ENCODE results near the gene CLN5.

The CLN5 gene

DNA sequence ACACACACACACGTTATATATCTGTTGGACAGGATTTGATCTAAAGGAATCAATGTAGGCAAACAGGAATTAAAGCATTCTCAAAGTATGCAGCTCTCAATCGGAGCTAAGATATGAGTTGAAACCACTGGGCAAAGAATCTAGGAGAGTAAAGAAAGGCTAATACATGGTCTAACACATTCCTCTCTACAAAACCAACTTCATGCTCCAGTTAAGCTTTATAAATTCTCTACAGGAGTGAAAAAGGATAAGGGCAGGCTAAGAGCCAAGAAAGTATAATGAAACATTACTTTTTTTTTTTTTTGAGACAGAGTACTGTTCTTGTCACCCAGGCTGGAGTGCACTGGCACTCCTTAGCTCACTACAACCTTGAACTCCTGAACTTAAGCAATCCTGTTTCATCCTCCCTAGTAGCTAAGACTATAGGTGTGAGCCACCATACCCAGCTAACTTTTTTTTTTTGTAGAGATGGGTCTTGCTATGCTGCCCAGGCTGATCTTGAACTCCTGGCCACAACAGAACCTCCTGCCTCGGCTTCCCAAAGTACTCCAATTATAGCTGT lies 24.5 kb downstream of the CLN5 start:
- in situ Hi-C loops (cut with HindIII; ENCODE audit: low sequenced_read_pairs) = no loop called here

DNA sequence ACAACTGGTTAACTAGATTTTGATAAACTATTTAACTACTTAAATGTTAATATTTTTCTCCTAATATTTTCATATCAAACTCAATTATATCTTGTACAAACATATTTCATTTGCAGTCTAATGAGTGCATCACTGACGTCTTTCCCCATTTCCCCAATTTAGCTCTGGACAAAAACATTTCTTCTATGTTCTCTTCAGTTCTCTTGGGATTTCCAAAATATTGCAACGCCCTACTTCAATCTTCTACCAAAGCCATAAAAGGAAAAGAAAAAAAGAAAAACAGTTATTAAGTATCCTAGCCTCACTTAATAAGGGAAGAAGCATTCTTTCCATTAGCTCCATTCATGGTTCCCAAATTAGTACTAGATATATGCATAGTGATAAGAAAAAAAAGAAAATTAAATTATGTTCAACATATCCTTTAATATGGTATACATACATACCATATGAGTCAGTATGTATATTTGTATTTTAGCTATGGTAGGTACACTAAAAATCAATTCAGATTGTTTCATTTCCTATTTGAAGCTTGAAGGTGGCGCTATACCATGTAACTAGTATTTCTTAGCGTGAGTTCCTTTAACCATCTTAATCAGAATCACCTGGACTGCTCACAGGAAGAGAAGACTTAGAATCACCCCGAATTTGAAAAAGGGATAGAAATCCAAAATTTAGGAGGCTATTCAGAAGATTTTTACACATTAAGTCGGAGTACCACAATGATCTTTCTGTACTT lies 25.2 kb downstream of the CLN5 start:
- in situ Hi-C loops (cut with HindIII; ENCODE audit: low sequenced_read_pairs) = no loop called here

DNA sequence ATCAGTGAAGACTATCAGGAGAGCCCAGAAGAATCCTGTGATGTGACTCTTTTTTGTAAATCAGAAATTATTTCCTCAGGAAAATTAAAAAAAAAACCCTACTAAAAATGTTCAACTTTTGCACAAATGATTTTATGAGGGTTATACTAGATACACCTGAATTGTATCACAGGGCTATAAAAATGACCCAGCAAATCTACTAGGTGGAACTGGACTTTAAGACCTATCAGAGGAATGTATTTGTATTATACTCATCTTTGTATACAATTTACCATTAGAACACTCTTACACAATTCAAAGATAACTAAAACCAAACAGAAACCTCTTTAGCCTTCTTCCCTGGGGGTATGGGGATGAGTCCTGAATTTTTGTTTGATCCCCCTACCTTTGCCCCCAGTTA lies 27.9 kb downstream of the CLN5 start:
- in situ Hi-C loops (cut with HindIII; ENCODE audit: low sequenced_read_pairs) = no loop called here

DNA sequence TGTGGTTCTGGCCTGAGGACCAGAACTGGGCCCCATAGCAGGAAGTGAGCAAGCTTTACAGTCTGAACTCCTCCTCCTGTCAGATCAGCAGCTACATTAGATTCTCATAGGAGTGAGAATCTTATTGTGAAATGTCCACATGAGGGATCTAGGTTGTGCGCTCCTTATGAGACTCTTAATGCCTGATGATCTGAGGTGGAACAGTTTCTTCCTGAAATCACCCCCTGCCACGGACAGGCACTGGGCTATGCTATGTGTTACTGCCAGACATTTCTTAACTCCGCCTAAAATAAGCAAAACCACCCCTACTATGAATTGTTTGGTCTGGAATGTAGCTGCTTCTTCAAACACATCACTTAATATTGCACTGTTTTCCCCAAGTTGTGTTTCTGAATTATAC lies 30.5 kb downstream of the CLN5 start:
- in situ Hi-C loops (cut with HindIII; ENCODE audit: low sequenced_read_pairs) = no loop called here

DNA sequence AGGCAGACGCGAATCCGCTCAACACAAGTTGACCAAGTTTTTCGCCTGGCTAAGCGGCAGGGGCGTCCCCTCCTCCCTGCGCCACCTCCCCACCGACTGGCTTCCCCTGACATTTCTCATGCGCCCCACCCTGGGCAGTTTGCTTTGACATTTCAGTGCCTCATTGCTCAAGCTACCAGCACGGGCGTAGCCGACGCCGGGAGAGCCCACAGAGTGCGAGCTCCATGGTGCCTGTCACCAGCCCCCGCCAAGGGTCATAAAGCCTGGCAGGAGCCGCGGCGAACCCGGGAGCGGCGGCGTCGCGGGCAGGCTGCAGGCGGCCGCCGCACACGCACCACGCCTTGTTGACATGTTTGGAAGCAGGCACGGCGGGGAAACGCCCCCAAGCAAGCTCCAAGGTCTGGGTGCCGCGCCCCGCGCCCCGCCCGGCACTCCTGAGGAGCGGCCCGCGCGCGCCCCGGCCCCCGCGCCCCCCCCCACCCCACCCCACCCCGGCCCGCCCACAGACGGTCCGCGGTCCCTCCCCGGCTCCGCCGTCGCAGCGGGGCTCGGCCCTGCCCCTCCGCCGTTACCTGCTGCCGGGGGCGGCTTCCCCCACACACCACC lies 34.5 kb downstream of the CLN5 start:
- in situ Hi-C loops (cut with HindIII; ENCODE audit: low sequenced_read_pairs) = no loop called here

DNA sequence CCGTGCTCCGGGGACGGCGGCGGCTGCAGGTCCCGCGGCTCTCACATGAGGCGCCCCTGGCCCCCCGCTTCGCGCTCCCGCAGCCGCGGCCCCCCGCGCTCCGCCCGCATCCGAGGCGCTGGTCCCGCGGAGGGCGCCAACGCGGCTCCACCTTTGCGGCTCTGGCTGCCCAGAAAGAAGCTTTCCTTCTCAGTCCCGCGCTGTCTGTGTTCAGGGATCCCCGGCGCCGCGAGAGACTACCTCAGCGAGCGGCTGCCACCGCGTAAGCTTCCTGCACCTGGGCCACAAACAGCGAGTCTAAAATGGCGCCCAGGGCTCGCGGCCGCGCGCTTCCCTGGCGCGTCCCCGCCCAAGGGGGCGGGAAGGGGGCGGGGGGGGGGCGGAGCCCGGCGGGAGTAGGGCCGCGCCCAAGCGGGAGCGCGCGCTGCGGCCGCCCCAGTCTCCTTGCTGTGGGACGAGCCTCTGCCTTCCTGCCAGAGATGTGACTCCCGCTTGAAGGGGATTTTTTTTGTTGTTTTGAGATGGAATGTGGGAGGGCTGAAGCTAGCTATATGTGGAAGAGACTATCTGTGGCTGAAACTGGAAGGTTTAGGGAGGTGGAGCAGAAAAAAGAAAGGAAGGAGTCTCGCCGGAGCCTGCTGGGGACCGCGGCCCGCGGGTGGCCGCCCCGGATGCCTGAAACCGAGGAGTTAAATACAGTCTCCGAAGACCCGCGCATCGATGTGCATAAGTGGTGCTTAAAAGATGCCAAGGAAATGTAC lies 35.2 kb downstream of the CLN5 start, which contains the start of gene FBXL3:
TSS of gene FBXL3 (minus strand) at position 299 of the 761 bp plus-strand sequence. CDS start 5,299 bp downstream, outside the sequence.
- in situ Hi-C loops (cut with HindIII; ENCODE audit: low sequenced_read_pairs) = no loop called here

DNA sequence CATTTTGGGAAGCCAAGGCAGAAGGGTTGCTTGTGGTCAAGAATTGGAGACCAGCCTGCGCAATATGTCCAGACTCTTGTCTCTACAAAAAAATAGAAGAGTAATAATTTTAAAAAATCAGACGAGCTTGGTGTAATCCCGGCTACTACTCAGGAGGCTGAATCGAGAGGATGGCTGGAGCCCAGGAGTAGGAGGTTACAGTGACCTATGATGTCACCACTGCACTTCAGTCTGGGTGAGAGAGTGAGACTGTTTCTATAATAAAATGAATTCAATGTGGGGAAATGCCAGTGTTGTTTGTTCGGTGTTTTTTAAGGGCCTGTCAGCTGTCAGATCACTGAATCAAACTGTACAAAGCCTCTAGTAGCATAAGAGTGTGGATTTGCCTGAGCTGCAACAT lies 36.3 kb downstream of the CLN5 start:
- in situ Hi-C loops (cut with HindIII; ENCODE audit: low sequenced_read_pairs) = no loop called here

DNA sequence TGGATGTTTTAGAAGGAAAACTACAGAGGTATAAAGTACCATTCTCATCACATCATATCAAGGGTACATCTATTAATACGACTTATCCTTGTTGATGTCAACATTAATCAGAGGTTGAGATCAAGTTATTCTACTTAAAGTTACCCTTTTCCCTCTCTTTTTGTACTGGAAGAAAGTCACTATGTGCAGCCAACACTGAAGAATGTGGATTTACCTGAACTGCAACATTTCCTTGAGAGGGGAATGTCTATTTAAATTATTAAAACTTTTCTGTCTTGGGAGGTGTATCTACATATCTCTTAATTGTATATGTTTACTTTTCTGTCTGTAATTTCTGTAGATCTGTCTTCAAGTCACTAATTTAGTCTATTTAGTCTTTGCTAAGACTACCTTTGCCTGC lies 37.6 kb downstream of the CLN5 start:
- in situ Hi-C loops (cut with HindIII; ENCODE audit: low sequenced_read_pairs) = no loop called here

DNA sequence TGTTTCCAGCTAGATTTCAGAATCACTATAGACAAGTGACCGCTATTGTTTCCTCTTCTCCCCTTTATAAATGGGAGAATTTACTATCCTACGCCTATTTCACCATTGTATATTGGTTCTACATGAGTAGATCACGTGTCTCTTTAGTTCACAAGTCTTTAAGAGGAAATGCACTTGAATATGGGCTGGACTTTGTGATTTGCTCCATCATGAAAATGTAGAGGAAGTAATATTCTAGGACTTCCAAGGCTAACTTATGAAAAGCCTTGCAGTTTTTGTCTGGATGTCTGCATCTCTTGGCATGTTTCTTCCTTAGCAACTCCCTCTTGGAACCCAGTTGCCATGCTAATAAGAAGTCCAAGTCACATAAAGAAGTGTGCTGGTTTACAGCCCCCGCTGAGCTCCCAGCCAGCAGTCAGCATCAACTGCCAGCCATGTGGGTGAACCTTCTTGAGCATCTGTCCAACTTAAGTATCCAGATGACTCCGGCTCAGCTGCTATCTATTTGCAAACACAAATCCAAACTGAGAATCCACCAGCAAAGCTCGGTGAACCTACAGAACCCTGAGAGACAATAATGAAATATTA lies 39.9 kb downstream of the CLN5 start:
- in situ Hi-C loops (cut with HindIII; ENCODE audit: low sequenced_read_pairs) = no loop called here

DNA sequence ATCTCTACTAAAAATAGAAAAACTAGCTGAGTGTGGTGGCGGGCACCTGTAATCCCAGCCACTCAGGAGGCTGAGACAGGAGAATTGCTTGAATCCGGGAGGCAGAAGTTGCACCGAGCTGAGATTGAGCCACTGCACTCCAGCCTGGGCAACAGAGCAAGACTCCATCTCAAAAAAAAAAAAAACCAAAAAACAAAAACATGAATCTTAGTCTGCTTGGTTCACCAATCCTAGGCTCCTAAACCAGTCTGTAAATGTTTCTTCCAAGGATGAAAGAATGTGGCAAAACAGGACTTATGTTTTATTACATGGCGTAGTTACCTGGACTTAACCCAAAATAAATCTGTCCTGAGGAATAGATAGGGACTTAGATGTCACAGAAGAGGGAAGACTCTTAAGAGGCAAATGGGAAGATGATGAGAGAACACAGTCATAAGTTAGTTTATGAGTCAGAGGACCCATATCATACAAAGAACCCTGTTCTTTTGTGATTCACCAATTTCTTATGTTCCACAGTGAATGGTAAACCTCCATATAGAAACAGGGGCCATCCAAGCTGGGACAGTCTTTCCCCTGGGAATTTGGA lies 41.9 kb downstream of the CLN5 start:
- in situ Hi-C loops (cut with HindIII; ENCODE audit: low sequenced_read_pairs) = no loop called here

DNA sequence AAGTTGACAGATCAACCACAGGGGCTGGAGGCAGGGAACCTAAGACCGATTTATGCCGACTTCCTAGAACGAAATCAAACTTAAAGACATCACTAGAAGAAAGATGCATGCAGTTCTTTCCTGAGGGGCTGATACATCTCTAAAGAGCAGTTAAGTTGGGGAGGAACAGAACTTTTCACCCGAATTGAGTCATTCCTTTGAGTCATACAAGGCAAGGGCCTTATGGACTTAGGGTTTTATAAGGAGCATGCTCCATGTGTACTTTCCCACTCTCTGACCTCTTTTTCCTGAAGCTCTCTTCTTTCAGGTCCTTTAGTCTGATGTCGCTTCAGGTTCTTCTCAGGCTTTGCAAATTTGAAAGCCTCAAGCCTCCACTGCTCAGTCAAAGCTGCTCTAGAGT lies 43.0 kb downstream of the CLN5 start:
- in situ Hi-C loops (cut with HindIII; ENCODE audit: low sequenced_read_pairs) = no loop called here

DNA sequence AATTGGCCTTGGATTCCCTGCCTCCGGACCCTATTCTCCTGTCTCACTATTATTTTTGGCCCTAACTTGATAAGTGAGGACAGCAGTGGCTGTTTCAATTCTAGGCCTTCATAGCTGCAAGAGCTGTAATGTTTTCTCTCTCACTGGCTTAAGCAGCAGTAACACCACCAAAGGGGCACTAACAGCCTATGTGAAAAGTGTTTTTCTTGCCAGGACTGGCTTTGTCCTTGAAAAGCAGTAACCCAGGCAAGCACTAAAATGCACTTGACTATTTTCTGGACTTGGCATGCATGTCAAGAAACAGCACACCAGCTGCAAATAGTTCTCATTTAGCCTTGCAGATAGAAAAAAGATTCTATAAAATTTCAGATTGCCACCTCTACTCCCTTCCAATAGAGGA lies 44.4 kb downstream of the CLN5 start:
- in situ Hi-C loops (cut with HindIII; ENCODE audit: low sequenced_read_pairs) = no loop called here

DNA sequence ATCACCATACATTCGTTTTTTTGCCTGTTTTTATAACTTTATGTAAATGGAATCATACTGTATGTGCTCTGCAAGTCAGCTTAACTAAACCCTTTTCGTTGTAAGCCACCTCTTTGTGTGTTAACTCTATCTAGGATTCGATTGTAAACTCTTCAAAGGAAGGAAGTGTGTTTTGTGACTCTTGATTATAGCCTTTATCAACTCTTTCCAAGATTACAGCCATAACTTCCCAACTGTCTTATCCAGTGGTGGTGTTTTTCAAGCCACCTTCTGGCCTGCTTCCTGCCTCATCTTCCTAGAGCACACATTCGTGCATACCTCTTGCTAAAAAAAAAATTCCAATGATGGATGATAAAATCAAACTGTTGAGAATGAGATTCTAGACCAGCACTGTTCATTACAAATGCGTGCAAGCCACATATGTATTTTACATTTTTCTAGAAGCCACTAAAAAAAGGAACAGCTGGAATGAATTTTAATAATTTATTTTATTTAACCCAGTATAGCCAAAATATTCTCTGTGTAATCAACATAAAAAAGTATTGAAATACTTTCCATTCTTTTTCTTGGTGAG lies 47.1 kb downstream of the CLN5 start:
- in situ Hi-C loops (cut with HindIII; ENCODE audit: low sequenced_read_pairs) = no loop called here

DNA sequence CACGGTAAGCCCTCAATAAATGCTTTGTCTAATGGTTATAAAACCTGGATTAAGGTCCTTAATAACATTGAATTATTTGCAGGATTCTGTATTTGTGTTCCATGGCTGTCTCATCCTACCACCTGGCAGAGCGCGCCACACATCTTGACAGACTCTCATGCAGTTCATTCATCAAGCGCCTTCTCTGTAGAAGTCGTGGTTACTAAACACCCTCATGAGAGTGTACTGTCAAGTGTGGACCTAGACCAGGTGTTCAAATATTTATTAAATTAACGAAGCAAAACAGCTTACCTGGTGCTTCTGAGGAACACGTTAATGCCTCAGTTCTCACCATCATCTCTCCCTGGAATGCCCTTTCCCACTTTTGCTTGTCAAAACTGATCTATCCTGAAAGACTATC lies 48.2 kb downstream of the CLN5 start:
- in situ Hi-C loops (cut with HindIII; ENCODE audit: low sequenced_read_pairs) = no loop called here

DNA sequence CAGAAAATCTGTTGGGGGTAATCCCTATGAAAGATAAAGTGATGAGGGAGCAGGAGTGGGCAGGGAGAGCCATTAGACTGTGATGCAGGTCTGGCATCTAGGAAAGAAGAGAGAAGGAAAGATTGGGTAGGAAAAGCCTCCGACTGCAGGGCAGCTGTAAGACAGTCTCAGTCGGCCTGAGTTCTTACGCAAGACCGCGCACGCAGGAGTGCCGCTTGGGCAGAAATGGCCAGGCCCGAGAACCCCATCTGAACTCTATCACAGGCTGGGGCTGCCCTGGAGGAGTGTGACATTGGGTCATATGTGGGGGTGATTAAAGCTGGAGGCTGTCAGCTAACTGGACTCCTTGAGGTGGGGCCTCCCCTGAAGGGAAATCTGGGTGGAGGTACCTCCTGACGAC lies 49.0 kb downstream of the CLN5 start:
- in situ Hi-C loops (cut with HindIII; ENCODE audit: low sequenced_read_pairs) = no loop called here

DNA sequence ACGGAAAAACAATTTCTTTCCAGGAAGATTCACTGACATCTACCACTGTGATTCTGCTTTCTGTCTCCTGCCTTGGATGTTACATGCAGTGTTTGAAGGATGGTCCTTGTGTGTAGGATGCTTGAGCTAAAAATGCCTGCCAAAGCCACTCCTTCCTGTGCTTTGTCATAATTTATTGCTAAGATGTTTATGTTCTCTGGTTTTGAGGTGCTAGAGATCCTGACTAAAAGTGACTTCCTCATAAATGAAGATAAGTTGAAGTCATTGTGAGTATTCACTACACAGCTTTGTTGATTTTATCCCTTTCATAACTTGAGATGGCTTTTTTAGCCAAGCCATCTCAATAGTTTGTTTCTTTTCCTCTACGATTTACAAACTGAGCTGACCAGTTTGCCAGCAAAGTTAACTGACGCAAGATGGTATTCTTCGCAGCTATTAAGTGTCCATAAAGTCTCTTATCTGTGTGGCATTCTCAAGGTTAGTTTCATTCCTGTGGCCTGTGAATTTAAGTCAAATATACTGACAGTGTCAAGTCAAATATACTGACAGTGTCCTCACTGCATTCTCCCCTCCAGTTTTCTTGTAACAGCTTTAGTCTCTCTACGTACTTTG lies 50.8 kb downstream of the CLN5 start:
- in situ Hi-C loops (cut with HindIII; ENCODE audit: low sequenced_read_pairs) = no loop called here

DNA sequence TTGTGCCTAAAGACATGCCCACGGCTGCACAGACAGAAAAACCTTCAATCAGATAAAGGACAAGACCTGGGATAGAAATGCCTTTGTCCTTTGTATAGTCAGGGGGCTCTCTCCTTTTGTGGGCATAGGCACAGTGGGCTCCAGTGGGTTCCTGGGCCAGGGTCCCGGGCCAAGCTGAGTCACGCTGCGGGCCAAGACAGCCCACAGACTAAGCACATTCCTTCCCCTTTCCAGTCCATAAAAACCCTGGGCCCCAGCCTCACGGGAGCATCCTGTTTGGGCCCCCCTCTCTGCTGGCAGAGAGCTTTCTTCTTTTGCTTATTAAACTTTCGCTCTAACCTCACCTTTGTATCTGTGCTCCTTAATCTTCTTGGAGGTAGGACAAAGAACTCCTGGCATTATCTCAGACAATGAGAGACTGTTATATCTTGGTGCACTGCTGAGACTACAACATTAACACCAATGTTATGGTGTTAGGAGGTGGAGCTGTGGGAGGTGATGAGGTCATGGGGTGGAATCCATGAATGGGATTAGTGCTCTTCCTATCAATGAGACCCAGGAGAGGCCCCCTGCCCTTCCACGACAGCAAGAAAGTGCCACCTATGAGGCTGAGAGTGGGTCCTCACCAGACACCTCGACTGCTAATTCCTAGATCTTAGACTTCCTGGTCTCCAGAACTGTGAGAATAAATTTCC lies 55.9 kb downstream of the CLN5 start:
- in situ Hi-C loops (cut with HindIII; ENCODE audit: low sequenced_read_pairs) = no loop called here

DNA sequence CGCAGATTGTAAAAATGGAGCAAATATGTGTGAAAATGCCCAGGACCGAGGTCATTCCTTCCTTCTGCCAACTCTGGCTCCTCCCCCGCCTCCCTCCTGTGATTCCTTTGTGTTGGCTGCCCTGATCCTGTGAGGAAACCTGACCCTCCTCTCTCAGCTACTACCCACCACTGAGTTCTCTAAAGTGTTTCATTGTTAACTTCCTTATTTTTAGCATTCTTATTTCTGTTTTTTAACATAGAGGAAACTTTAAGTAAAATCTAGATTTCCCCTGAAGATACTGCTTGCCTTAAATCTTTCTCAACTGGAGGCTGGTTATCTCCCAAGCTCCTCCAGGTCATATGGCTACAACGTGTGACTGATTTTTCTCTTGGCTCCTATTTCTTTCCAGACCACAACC lies 56.8 kb downstream of the CLN5 start:
- in situ Hi-C loops (cut with HindIII; ENCODE audit: low sequenced_read_pairs) = no loop called here

DNA sequence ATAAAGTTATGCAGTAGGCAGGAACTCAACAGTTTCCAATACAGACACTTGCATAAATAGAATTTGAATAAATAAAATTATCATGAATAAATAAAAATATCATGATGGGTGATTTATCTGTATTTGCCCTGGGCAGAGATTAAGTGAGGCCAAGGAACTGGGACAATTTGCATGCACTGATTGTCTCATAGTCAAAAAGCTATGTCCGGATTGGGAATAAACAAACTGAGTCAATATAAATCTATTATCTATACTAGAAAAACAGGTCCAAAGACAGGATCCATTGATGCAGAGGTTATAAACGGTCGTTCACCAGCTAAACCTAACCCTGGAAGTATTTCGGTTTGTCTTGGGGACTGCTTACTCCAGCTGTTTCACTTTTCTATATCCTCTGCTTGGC lies 61.3 kb downstream of the CLN5 start:
- in situ Hi-C loops (cut with HindIII; ENCODE audit: low sequenced_read_pairs) = no loop called here

Measured in endothelial cell of hepatic sinusoid (primary cell).